Measurements from ENCODE around the gene LRRC71. TPM values are rescaled to one million over a fixed set of nuclear protein-coding genes. Genes with fewer than 3 reads are reported as not detected.

LRRC71 gene
- total RNA-seq, 1 donor from 2014 or later: not detected

GRCh38 chr1:156910309-156910782, 10.1 kb upstream of the LRRC71 start:
- peaks cover 24% of the 10 kb centered on the region for H3K4me1 ChIP-seq
- peaks cover 0 to 24% of the 10 kb centered on the region in 2 donors for H3K36me3 ChIP-seq
- DNase-seq (ENCODE audit: extremely low spot score in 2 of 2): no peak
- intact Hi-C loops (cut with DNase I): no loop called here
- H3K4me3 ChIP-seq: no peak overlapping the region
- H3K27ac ChIP-seq: no peak overlapping the region
- H3K9me3 ChIP-seq: no peaks in the 10 kb centered on the region
- TF ChIP-seq POLR2A (IDR thresholded peaks at IDR 0.05): no peak
- TF ChIP-seq, protein P1, sequence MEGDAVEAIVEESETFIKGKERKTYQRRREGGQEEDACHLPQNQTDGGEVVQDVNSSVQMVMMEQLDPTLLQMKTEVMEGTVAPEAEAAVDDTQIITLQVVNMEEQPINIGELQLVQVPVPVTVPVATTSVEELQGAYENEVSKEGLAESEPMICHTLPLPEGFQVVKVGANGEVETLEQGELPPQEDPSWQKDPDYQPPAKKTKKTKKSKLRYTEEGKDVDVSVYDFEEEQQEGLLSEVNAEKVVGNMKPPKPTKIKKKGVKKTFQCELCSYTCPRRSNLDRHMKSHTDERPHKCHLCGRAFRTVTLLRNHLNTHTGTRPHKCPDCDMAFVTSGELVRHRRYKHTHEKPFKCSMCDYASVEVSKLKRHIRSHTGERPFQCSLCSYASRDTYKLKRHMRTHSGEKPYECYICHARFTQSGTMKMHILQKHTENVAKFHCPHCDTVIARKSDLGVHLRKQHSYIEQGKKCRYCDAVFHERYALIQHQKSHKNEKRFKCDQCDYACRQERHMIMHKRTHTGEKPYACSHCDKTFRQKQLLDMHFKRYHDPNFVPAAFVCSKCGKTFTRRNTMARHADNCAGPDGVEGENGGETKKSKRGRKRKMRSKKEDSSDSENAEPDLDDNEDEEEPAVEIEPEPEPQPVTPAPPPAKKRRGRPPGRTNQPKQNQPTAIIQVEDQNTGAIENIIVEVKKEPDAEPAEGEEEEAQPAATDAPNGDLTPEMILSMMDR (IDR thresholded peaks at IDR 0.05): peak in 2 of 3 experiments; percentile 51 to 73
- no peaks in the 10 kb centered on the region for H3K27me3 ChIP-seq

GRCh38 chr1:156911577-156912298, 8.7 kb upstream of the LRRC71 start:
- H3K9me3 ChIP-seq: no peaks in the 10 kb centered on the region
- no peaks in the 10 kb centered on the region for H3K27me3 ChIP-seq
- H3K27ac ChIP-seq: no peak overlapping the region
- peaks cover 22% of the 10 kb centered on the region for H3K4me1 ChIP-seq
- no peak for DNase-seq (ENCODE audit: extremely low spot score in 2 of 2)
- intact Hi-C loops (cut with DNase I): no loop called here
- H3K4me3 ChIP-seq: no peak overlapping the region
- H3K36me3 ChIP-seq: peaks cover 0 to 27% of the 10 kb centered on the region in 2 donors
- no peak for TF ChIP-seq POLR2A (IDR thresholded peaks at IDR 0.05)
- TF ChIP-seq, protein P1 (IDR thresholded peaks at IDR 0.05): no peak
- TF ChIP-seq POLR2AphosphoS5 (IDR thresholded peaks at IDR 0.05; ENCODE audit: insufficient read depth in 1 of 2, low read depth in 1 of 2): no peak

- Histone ChIP-seq H3K4me3 (no peak overlapping the region), H3K36me3 (peaks cover 0 to 27% of the 10 kb centered on the region in 2 donors), H3K27ac (no peak overlapping the region), H3K4me1 (peaks cover 17% of the 10 kb centered on the region), H3K27me3 (no peaks in the 10 kb centered on the region), H3K9me3 (no peaks in the 10 kb centered on the region)
- DNase-seq (ENCODE audit: extremely low spot score in 2 of 2): no peak
- TF ChIP-seq, protein P1 (IDR thresholded peaks at IDR 0.05): no peak
- intact Hi-C loops (cut with DNase I): no loop called here
These were observed 8.1 kb upstream of the LRRC71 start for GRCh38 chr1:156912310-156912709.

- H3K9me3 ChIP-seq: no peaks in the 10 kb centered on the region
- DNase-seq (ENCODE audit: extremely low spot score in 2 of 2): no peak
- TF ChIP-seq, protein P1 (IDR thresholded peaks at IDR 0.05): no peak
- TF ChIP-seq POLR2A (IDR thresholded peaks at IDR 0.05) (no peak), POLR2AphosphoS5 (IDR thresholded peaks at IDR 0.05; ENCODE audit: insufficient read depth in 1 of 2, low read depth in 1 of 2) (peak in 1 of 2 donors; percentile 11)
- no peak overlapping the region for H3K27ac ChIP-seq
- H3K4me3 ChIP-seq: no peak overlapping the region
- intact Hi-C loops (cut with DNase I): no loop called here
- H3K4me1 ChIP-seq: peaks cover 8% of the 10 kb centered on the region
- H3K27me3 ChIP-seq: no peaks in the 10 kb centered on the region
- H3K36me3 ChIP-seq: peaks cover 0 to 27% of the 10 kb centered on the region in 2 donors
These were observed 7.3 kb upstream of the LRRC71 start for GRCh38 chr1:156912861-156913808.
